22Rv1 (cell line): ENCODE data around the gene TMEM174.

Source experiments
- CTCF ChIP-seq: fragments of 450-650 bp; IDR thresholded peaks from 2 replicates; pipeline ENCODE4 v1.5.1; 2017; ENCODE audit warnings: mild to moderate bottlenecking
- ZFX ChIP-seq: fragments of 450-650 bp; IDR thresholded peaks from 2 replicates; pipeline ENCODE4 v1.6.1; 2017; ENCODE audit warnings: antibody characterized with exemption, borderline replicate concordance

DNA sequence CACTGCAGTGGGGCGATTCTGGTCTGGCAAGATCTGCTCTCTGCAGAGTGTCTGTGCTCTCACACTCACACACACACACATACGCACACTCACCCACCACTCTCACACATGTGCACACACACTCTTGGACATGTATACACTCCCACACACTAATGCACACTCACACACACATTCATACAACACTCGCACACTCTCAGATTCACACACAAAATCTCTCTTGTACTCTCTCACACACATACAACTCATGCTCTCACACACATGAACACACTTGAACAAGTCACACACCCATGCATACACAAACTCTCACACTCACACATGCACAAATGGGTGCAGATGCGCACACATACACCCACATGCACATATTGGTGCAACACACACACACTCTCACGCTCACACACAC lies 31.7 kb downstream of the TMEM174 start:
- TF ChIP-seq CTCF (no peak), ZFX (no peak)
